HepG2 (cell line): ENCODE data around the gene FBXO11. TPM values are rescaled to one million over a fixed set of nuclear protein-coding genes. Genes with fewer than 3 reads are reported as not detected.

Experiments
- ATAC-seq: fragments of 200-7000 bp; cut with Tn5 transposase; 3 replicates; pipeline ENCODE4 v1.9.1; 2020; ENCODE audit warnings: mild to moderate bottlenecking, moderate library complexity
- BruUV-seq: library from RNA; stranded (reverse); fragments of 400-500 nt; replicated peaks from 2 replicates; lab custom pipeline; 2021; lab: Mats Ljungman, UMichigan
- CTCF ChIA-PET: fragments of 300-600 bp; formaldehyde crosslinking; extraction: SDS; loops from one replicate; lab custom pipeline; 2021; ENCODE audit warnings: low total read pairs, inconsistent platforms, low intra/inter-chr PET ratio; lab: Yijun Ruan, JAX
- POLR2A ChIA-PET: fragments of 350-600 bp; sonication (Branson Sonifier 250); formaldehyde crosslinking; loops from one replicate; lab custom pipeline; 2020; ENCODE audit warnings: antibody characterized with exemption, inconsistent platforms; lab: Yijun Ruan, JAX
- DNase-seq: peaks from one replicate; pipeline ENCODE4 v3.0.0-alpha.2; 2015; ENCODE audit warnings: low spot score
- FAIRE-seq: peaks from 3 replicates; lab custom pipeline; 2011; peaks lifted over from hg19 to GRCh38; lab: Jason Lieb, UNC
- H2AFZ ChIP-seq: one replicate; pipeline ENCODE4 v1.6.1; 2011; ENCODE audit warnings: low read length, inconsistent platforms
- H3K27ac ChIP-seq: fragments of 300-600 bp; 3 replicates; pipeline ENCODE4 v1.8.0; 2011; ENCODE audit warnings: mixed run types, mild to moderate bottlenecking, mixed read lengths, low read length, inconsistent platforms; ENCODE audit not compliant: insufficient read depth; ENCODE audit errors: extremely low read length
- H3K27me3 ChIP-seq, 2 experiments: fragments of 200-600 bp in 1 of 2; 2 replicates in 1 of 2; 3 replicates in 1 of 2; pipeline versions ENCODE4 v1.6.0 to v1.8.0; 2011; ENCODE audit warnings: low read length in 2 of 2, mild to moderate bottlenecking in 2 of 2, moderate library complexity in 2 of 2, inconsistent platforms in 1 of 2; ENCODE audit not compliant: insufficient read depth in 2 of 2, control insufficient read depth in 1 of 2
- H3K36me3 ChIP-seq, 2 experiments: fragments of 200-600 bp in 1 of 2; replicated peaks in 1 of 2; 2 replicates in 1 of 2; 3 replicates in 1 of 2; pipeline versions ENCODE4 v1.5.1 to v1.8.0; 2011; ENCODE audit warnings: low read length in 2 of 2, inconsistent platforms in 1 of 2; ENCODE audit not compliant: insufficient read depth in 2 of 2, control insufficient read depth in 1 of 2
- H3K4me1 ChIP-seq: 2 replicates; pipeline ENCODE4 v1.5.1; 2012; ENCODE audit warnings: low read length, inconsistent platforms; ENCODE audit not compliant: insufficient read depth
- H3K4me2 ChIP-seq: 2 replicates; pipeline ENCODE4 v1.6.0; 2011; ENCODE audit warnings: low read depth, low read length, inconsistent platforms
- H3K4me3 ChIP-seq, 3 experiments: fragments of 200-600 bp in 1 of 3; sonication (generic), shearing (Covaris generic) in 1 of 3; replicated peaks in 1 of 3; 2 replicates each; pipeline ENCODE4 v1.5.1; 2011 to 2016; ENCODE audit warnings: low read length in 3 of 3, inconsistent platforms in 2 of 3, low read depth in 2 of 3, mild to moderate bottlenecking in 2 of 3, control low read depth in 1 of 3, mixed read lengths in 1 of 3; ENCODE audit not compliant: insufficient read depth in 1 of 3
- H3K79me2 ChIP-seq: one replicate; pipeline ENCODE4 v1.6.1; 2011; ENCODE audit warnings: low read length, inconsistent platforms; ENCODE audit not compliant: insufficient read depth
- H3K9ac ChIP-seq: 2 replicates; pipeline ENCODE4 v1.6.0; 2011; ENCODE audit warnings: mild to moderate bottlenecking, low read depth, low read length, inconsistent platforms; ENCODE audit not compliant: insufficient read depth
- H3K9me3 ChIP-seq: 2 replicates; pipeline ENCODE4 v1.5.1; 2012; ENCODE audit warnings: mild to moderate bottlenecking, low read length
- H4K20me1 ChIP-seq: 2 replicates; pipeline ENCODE4 v1.6.0; 2011; ENCODE audit warnings: inconsistent platforms, mild to moderate bottlenecking, low read length, moderate library complexity; ENCODE audit not compliant: insufficient read depth
- CEBPG ChIP-seq: IDR thresholded peaks from 2 replicates; pipeline ENCODE4 v1.6.1; 2016
- FOXA1 ChIP-seq, 2 experiments: fragments of 450-650 bp in 1 of 2; sonication (generic) in 1 of 2; formaldehyde crosslinking in 1 of 2; IDR thresholded peaks; 2 replicates each; pipeline versions ENCODE4 v1.4.0 to v1.6.1; 2016 to 2020; ENCODE audit warnings: missing genetic modification reagents in 1 of 2
- JARID2 ChIP-seq: sonication (generic); formaldehyde crosslinking; IDR thresholded peaks from 2 replicates; pipeline ENCODE4 v1.8.1; 2023; ENCODE audit warnings: missing genetic modification reagents, inconsistent platforms; ENCODE audit not compliant: insufficient replicate concordance
- MTERF4 ChIP-seq: sonication (generic); formaldehyde crosslinking; IDR thresholded peaks from 2 replicates; pipeline ENCODE4 v1.8.0; 2023; ENCODE audit warnings: mild to moderate bottlenecking, missing genetic modification reagents
- PRPF4 ChIP-seq: fragments of 200-400 bp; formaldehyde crosslinking; IDR thresholded peaks from 2 replicates; pipeline ENCODE4 v1.6.1; 2016; ENCODE audit warnings: low read length, low read depth; ENCODE audit not compliant: poor library complexity, severe bottlenecking
- ZBTB26 ChIP-seq: IDR thresholded peaks from 2 replicates; pipeline ENCODE4 v1.6.1; 2016; ENCODE audit warnings: missing compliant biosample characterization, missing genetic modification reagents, borderline replicate concordance
- ZNF670 ChIP-seq: sonication (generic); formaldehyde crosslinking; IDR thresholded peaks from 2 replicates; pipeline ENCODE4 v1.8.0; 2022; ENCODE audit warnings: mild to moderate bottlenecking, missing genetic modification reagents, borderline replicate concordance
- ZSCAN20 ChIP-seq: sonication (generic); formaldehyde crosslinking; IDR thresholded peaks from 2 replicates; pipeline ENCODE4 v1.4.0; 2020; ENCODE audit warnings: missing genetic modification reagents, mild to moderate bottlenecking, borderline replicate concordance
- ZZZ3 ChIP-seq: sonication (generic); formaldehyde crosslinking; IDR thresholded peaks from 2 replicates; pipeline ENCODE4 v1.4.0; 2020; ENCODE audit warnings: missing genetic modification reagents, mild to moderate bottlenecking, borderline replicate concordance
- whole genome bisulfite sequencing: methylation state at CpG from one replicate; pipeline ENCODE4 v1.1.6; 2017; ENCODE audit warnings: low lambda C conversion rate; 5-methylcytosine and 5-hydroxymethylcytosine counted together
- in situ Hi-C: cut with HindIII; loops from 2 replicates; pipeline ENCODE4 v1.10.0; 2017; ENCODE audit warnings: low pct_unique_long_range_greater_than_20kb; ENCODE audit not compliant: extremely low pct_ligation_motif_present
- intact Hi-C: fragments of 100-400 bp; cut with micrococcal nuclease; formaldehyde crosslinking; loops from one replicate; pipeline ENCODE4 v1.10.0; 2022; ENCODE audit not compliant: unreplicated experiment
- polyA plus RNA-seq, 8 experiments: library from polyadenylated mRNA; depleted of rRNA in 3 of 8; stranded (reverse) in 7 of 8; unstranded in 1 of 8; fragments of >200 nt; fragmentation: Illumina TruSeq in 4 of 8; extraction: Trizol in 4 of 8; gene quantifications; 2 replicates each; pipeline versions ENCODE4 v1.2.1 to v1.2.3, GENCODE V29; 2011 to 2016; ENCODE audit warnings: low read depth in 4 of 8, missing spikeins in 1 of 8, mixed read lengths in 1 of 8; ENCODE audit not compliant: insufficient read depth in 1 of 8
- total RNA-seq, 5 experiments: library from RNA; depleted of rRNA; stranded (reverse); fragments of >200 nt; fragmentation: Illumina TruSeq; extraction: Trizol; gene quantifications; 2 replicates each; pipeline ENCODE4 v1.2.3, GENCODE V29; 2016; ENCODE audit warnings: low read depth in 1 of 5
- TF ChIP-seq, protein P1 (sequence below): sonication (generic); formaldehyde crosslinking; IDR thresholded peaks from 2 replicates; pipeline ENCODE4 v1.8.1; 2022; ENCODE audit warnings: mild to moderate bottlenecking, missing genetic modification reagents
- TF ChIP-seq, protein P2 (sequence below): sonication (generic); formaldehyde crosslinking; IDR thresholded peaks from 2 replicates; pipeline ENCODE4 v1.4.0; 2020; ENCODE audit warnings: missing genetic modification reagents

The FBXO11 gene
- total and polyA plus RNA-seq, 2 of the 13 experiments (the other 11 are each of a cell fraction or from before 2014, with no cell fraction given) = 27.9 to 47.6 TPM

GRCh38 chr2:47784352-47784851 is 121.9 kb downstream of the FBXO11 start (continued):
- TF ChIP-seq, protein P1, sequence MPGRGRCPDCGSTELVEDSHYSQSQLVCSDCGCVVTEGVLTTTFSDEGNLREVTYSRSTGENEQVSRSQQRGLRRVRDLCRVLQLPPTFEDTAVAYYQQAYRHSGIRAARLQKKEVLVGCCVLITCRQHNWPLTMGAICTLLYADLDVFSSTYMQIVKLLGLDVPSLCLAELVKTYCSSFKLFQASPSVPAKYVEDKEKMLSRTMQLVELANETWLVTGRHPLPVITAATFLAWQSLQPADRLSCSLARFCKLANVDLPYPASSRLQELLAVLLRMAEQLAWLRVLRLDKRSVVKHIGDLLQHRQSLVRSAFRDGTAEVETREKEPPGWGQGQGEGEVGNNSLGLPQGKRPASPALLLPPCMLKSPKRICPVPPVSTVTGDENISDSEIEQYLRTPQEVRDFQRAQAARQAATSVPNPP (CRISPR knock-in tag) = 0 out of 2 replicates have a peak, but pooled peaks have one; percentile 7
- peak; percentile 86 for TF ChIP-seq PRPF4
- TF ChIP-seq MTERF4 (CRISPR knock-in tag) = no peak
- 0 out of 2 replicates have a peak, but pooled peaks have one; percentile 1 for TF ChIP-seq ZBTB26 (CRISPR knock-in tag)
- TF ChIP-seq CEBPG (CRISPR knock-in tag) = no peak

DNA sequence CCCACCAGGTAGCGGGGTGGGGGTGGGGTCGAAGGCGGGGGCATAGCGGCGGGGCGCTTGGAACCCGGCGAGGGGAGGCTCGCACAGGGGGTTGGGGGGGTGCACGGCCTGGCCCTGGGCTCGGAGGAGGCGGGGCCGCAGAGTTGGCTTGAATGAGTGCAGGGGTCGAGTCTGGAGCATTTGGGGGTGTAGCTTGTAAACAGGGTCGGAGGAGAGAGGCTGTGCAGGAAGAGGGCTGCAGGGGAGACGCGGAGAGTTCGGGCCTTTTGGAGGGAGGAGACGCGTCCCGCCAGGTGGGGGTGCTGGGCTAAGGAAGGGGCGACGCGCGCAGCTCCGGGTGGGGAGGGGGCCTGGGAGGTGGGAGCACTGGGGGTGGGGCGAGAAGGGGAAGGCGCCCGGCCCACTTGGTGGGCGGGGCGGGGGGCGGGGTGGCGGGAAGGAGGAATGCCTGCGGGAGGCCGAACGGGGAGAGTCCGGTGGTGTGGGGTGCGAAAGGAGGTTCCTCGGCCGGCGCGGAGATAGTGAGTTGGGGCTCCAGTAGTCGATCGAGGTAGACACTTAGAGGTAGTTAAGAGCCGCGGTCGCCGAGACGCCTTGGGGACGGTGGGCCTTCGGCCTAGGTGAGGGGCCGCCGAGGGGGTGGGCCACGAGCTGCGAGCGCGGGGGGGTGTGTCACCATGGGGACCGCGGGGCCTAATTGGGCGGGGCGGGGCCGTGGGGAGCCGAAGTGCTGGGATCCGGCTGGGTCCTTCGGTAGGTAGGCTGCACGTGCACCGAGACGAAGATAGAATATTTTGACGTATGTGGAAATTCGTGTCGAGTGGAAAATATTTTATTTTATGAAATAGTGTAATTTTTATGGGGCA is 122.6 kb downstream of the FBXO11 start:
- peaks cover 3 to 10% of the 10 kb centered on the region in 2 experiments; a peak in 2 of 5 replicates for H3K36me3 ChIP-seq
- WGBS = 1% methylated on average over 66 of the region's 71 CpGs
- DNase-seq (peak; percentile 60), ATAC-seq (peak; percentile 55), FAIRE-seq (no peak)
- CTCF ChIA-PET = no interaction called here
- H4K20me1 ChIP-seq = peaks cover 40% of the 10 kb centered on the region
- H3K4me2 ChIP-seq = peak overlapping the region; percentile 87
- H2AFZ ChIP-seq = no peak overlapping the region
- intact Hi-C loops (loop anchor here (2.0 to 10.0 kb wide), 2 partner anchors 121 to 323 kb away; partner anchors contain the start of gene FBXO11), in situ Hi-C loops (no loop called here)
- no peaks in the 10 kb centered on the region for H3K9me3 ChIP-seq
- H3K79me2 ChIP-seq = peaks cover 47% of the 10 kb centered on the region
- peak overlapping the region; percentile 68 to 85 (median 77) for H3K4me3 ChIP-seq
- peak overlapping the region; percentile 85 for H3K9ac ChIP-seq
- POLR2A ChIA-PET = interaction anchor here (1.3 to 2.5 kb wide), 7 partner anchors 8 to 441 kb away, joined by 4 to 11 read pairs (median 5); no protein-coding TSS in a partner anchor
- peak overlapping the region; percentile 93 for H3K27ac ChIP-seq
- no TSS peak for BruUV-seq
- H3K27me3 ChIP-seq = peaks cover 0 to 6% of the 10 kb centered on the region in 2 experiments; a peak in 2 of 5 replicates
- H3K4me1 ChIP-seq = peaks cover 46% of the 10 kb centered on the region
- TF ChIP-seq JARID2 (CRISPR knock-in tag) (no peak), ZSCAN20 (CRISPR knock-in tag) (no peak), ZZZ3 (CRISPR knock-in tag) (no peak), FOXA1 (IDR thresholded peaks at IDR 0.05) (no peak), FOXA1 (CRISPR knock-in tag; IDR thresholded peaks at IDR 0.05) (peak; percentile 47; the same call in 1 of the 2 replicates), ZNF670 (CRISPR knock-in tag) (peak; percentile 71; the same call in 1 of the 2 replicates)
- TF ChIP-seq, protein P2, sequence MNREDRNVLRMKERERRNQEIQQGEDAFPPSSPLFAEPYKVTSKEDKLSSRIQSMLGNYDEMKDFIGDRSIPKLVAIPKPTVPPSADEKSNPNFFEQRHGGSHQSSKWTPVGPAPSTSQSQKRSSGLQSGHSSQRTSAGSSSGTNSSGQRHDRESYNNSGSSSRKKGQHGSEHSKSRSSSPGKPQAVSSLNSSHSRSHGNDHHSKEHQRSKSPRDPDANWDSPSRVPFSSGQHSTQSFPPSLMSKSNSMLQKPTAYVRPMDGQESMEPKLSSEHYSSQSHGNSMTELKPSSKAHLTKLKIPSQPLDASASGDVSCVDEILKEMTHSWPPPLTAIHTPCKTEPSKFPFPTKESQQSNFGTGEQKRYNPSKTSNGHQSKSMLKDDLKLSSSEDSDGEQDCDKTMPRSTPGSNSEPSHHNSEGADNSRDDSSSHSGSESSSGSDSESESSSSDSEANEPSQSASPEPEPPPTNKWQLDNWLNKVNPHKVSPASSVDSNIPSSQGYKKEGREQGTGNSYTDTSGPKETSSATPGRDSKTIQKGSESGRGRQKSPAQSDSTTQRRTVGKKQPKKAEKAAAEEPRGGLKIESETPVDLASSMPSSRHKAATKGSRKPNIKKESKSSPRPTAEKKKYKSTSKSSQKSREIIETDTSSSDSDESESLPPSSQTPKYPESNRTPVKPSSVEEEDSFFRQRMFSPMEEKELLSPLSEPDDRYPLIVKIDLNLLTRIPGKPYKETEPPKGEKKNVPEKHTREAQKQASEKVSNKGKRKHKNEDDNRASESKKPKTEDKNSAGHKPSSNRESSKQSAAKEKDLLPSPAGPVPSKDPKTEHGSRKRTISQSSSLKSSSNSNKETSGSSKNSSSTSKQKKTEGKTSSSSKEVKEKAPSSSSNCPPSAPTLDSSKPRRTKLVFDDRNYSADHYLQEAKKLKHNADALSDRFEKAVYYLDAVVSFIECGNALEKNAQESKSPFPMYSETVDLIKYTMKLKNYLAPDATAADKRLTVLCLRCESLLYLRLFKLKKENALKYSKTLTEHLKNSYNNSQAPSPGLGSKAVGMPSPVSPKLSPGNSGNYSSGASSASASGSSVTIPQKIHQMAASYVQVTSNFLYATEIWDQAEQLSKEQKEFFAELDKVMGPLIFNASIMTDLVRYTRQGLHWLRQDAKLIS (CRISPR knock-in tag) = no peak
